H9 (cell line): ENCODE results near the gene OPN5. TPM values are rescaled to one million over a fixed set of nuclear protein-coding genes. Genes with fewer than 3 reads are reported as not detected.

ENCODE experiments used
- DNase-seq: peaks from one replicate; pipeline ENCODE4 v3.0.0-alpha.2; 2017
- H2AFZ ChIP-seq: one replicate; pipeline ENCODE4 v1.6.1; 2013; ENCODE audit warnings: mild to moderate bottlenecking, low read length, control low read depth, moderate library complexity
- H2AK5ac ChIP-seq: 2 replicates; pipeline ENCODE4 v1.6.1; 2013; ENCODE audit warnings: low read length, control low read depth, mixed read lengths; ENCODE audit not compliant: insufficient read length
- H2BK120ac ChIP-seq: one replicate; pipeline ENCODE4 v1.6.1; 2013; ENCODE audit warnings: low read depth, mild to moderate bottlenecking, low read length, control low read depth, inconsistent platforms; ENCODE audit not compliant: poor library complexity, severe bottlenecking
- H2BK12ac ChIP-seq: 2 replicates; pipeline ENCODE4 v1.6.1; 2013; ENCODE audit warnings: low read length, control low read depth, mixed read lengths, low read depth; ENCODE audit not compliant: insufficient read length
- H2BK15ac ChIP-seq: 2 replicates; pipeline ENCODE4 v1.6.1; 2013; ENCODE audit warnings: low read depth, low read length, control low read depth
- H2BK20ac ChIP-seq: one replicate; pipeline ENCODE4 v1.6.1; 2013; ENCODE audit warnings: low read depth, mild to moderate bottlenecking, low read length, control low read depth, inconsistent platforms; ENCODE audit not compliant: poor library complexity, severe bottlenecking
- H2BK5ac ChIP-seq: 2 replicates; pipeline ENCODE4 v1.6.1; 2013; ENCODE audit warnings: low read length, control low read depth, mixed read lengths; ENCODE audit not compliant: insufficient read length
- H3K14ac ChIP-seq: 2 replicates; pipeline ENCODE4 v1.6.1; 2013; ENCODE audit warnings: low read length, control low read depth; ENCODE audit not compliant: insufficient read depth
- H3K18ac ChIP-seq: 2 replicates; pipeline ENCODE4 v1.6.1; 2013; ENCODE audit warnings: low read depth, mild to moderate bottlenecking, mixed read lengths, low read length, control low read depth; ENCODE audit not compliant: insufficient read length
- H3K23ac ChIP-seq: 2 replicates; pipeline ENCODE4 v1.6.1; 2013; ENCODE audit warnings: low read length, control low read depth, mixed read lengths, low read depth; ENCODE audit not compliant: insufficient read length
- H3K23me2 ChIP-seq: 2 replicates; pipeline ENCODE4 v1.6.1; 2013; ENCODE audit warnings: low read depth, mild to moderate bottlenecking, mixed read lengths, low read length, control low read depth; ENCODE audit not compliant: insufficient read length, poor library complexity, severe bottlenecking
- H3K27ac ChIP-seq: 2 replicates; pipeline ENCODE4 v1.5.1; 2013; ENCODE audit warnings: low read length, control low read depth, mixed read lengths, low read depth; ENCODE audit not compliant: insufficient read length
- H3K27me3 ChIP-seq: 2 replicates; pipeline ENCODE4 v1.6.1; 2013; ENCODE audit warnings: low read length, control low read depth, inconsistent platforms; ENCODE audit not compliant: insufficient read depth
- H3K4ac ChIP-seq: 2 replicates; pipeline ENCODE4 v1.6.1; 2013; ENCODE audit warnings: low read depth, mild to moderate bottlenecking, control low read depth, inconsistent platforms, low read length, moderate library complexity
- H3K4me1 ChIP-seq: 2 replicates; pipeline ENCODE4 v1.6.1; 2013; ENCODE audit warnings: low read length, control low read depth, inconsistent platforms; ENCODE audit not compliant: insufficient read depth
- H3K4me2 ChIP-seq: 2 replicates; pipeline ENCODE4 v1.6.1; 2013; ENCODE audit warnings: low read length, control low read depth, mixed read lengths; ENCODE audit not compliant: insufficient read length, insufficient read depth
- H3K56ac ChIP-seq: 2 replicates; pipeline ENCODE4 v1.6.1; 2013; ENCODE audit warnings: low read depth, mild to moderate bottlenecking, mixed read lengths, low read length, control low read depth; ENCODE audit not compliant: insufficient read length
- H3K79me1 ChIP-seq: 2 replicates; pipeline ENCODE4 v1.6.1; 2013; ENCODE audit warnings: low read depth, mild to moderate bottlenecking, moderate library complexity, low read length, control low read depth, inconsistent platforms; ENCODE audit not compliant: insufficient read depth, poor library complexity, severe bottlenecking
- H3K79me2 ChIP-seq: 2 replicates; pipeline ENCODE4 v1.6.1; 2013; ENCODE audit warnings: low read length, control low read depth, inconsistent platforms; ENCODE audit not compliant: insufficient read depth
- H3K9ac ChIP-seq: 2 replicates; pipeline ENCODE4 v1.6.1; 2013; ENCODE audit warnings: low read length, control low read depth, mixed read lengths; ENCODE audit not compliant: insufficient read length; ENCODE audit errors: extremely low read depth
- H3K9me3 ChIP-seq: one replicate; pipeline ENCODE4 v1.6.1; 2013; ENCODE audit warnings: low read depth, low read length, inconsistent platforms; ENCODE audit not compliant: control insufficient read depth
- H3T11ph ChIP-seq: one replicate; pipeline ENCODE4 v1.6.1; 2013; ENCODE audit warnings: mild to moderate bottlenecking, low read length, control low read depth, inconsistent platforms
- H4K20me1 ChIP-seq: one replicate; pipeline ENCODE4 v1.6.1; 2013; ENCODE audit not compliant: control insufficient read depth, insufficient read length, insufficient read depth
- H4K5ac ChIP-seq: 2 replicates; pipeline ENCODE4 v1.6.1; 2013; ENCODE audit warnings: low read depth, mild to moderate bottlenecking, mixed read lengths, low read length, control low read depth; ENCODE audit not compliant: insufficient read length
- H4K8ac ChIP-seq: replicated peaks from 2 replicates; pipeline ENCODE4 v1.6.1; 2013; ENCODE audit warnings: low read length, control low read depth, mixed read lengths, low read depth; ENCODE audit not compliant: insufficient read length
- H4K91ac ChIP-seq: 2 replicates; pipeline ENCODE4 v1.6.1; 2013; ENCODE audit warnings: low read depth, mild to moderate bottlenecking, moderate library complexity, mixed read lengths, low read length, control low read depth; ENCODE audit not compliant: insufficient read length
- H3K27ac Mint-ChIP-seq, 3 experiments: 2 replicates in 2 of 3; 3 replicates in 1 of 3; pipeline ENCODE4 v1.8.0; 2020 to 2021; ENCODE audit warnings: mixed read lengths in 3 of 3, mild to moderate bottlenecking in 1 of 3, moderate library complexity in 1 of 3
- H3K27me3 Mint-ChIP-seq: 2 replicates; pipeline ENCODE4 v1.8.0; 2021; ENCODE audit warnings: low read depth, mild to moderate bottlenecking, moderate library complexity, mixed read lengths
- H3K36me3 Mint-ChIP-seq, 3 experiments: 2 replicates in 2 of 3; 3 replicates in 1 of 3; pipeline ENCODE4 v1.8.0; 2020 to 2021; ENCODE audit warnings: low read depth in 3 of 3, mixed read lengths in 3 of 3; ENCODE audit not compliant: insufficient read depth in 1 of 3
- H3K4me1 Mint-ChIP-seq, 2 experiments: 2 replicates each; pipeline ENCODE4 v1.8.0; 2020; ENCODE audit warnings: mixed read lengths in 2 of 2
- H3K4me3 Mint-ChIP-seq, 2 experiments: 2 replicates in 1 of 2; 3 replicates in 1 of 2; pipeline ENCODE4 v1.8.0; 2020 to 2021; ENCODE audit warnings: mild to moderate bottlenecking in 2 of 2, mixed read lengths in 2 of 2, moderate library complexity in 1 of 2
- H3K9me3 Mint-ChIP-seq, 2 experiments: 2 replicates in 1 of 2; 3 replicates in 1 of 2; pipeline ENCODE4 v1.8.0; 2020; ENCODE audit warnings: mild to moderate bottlenecking in 2 of 2, mixed read lengths in 2 of 2, moderate library complexity in 1 of 2
- CTCF ChIP-seq: fragments of 200-600 bp; sonication (generic); conservative IDR thresholded peaks from 3 replicates; pipeline ENCODE4 v1.8.0; 2021; ENCODE audit warnings: antibody characterized with exemption, mild to moderate bottlenecking
- WGBS: extraction: QIAGEN DNeasy Blood & Tissue Kit; methylation state at CpG from one replicate; pipeline ENCODE4 v1.1.7; 2013; ENCODE audit warnings: missing lambda C conversion rate, low lambda C conversion rate, mixed read lengths; ENCODE audit not compliant: insufficient read length; ENCODE audit errors: extremely low coverage; 5-methylcytosine and 5-hydroxymethylcytosine counted together
- total RNA-seq: library from RNA; stranded (reverse); gene quantifications from 2 replicates; pipeline ENCODE4 v1.2.1, GENCODE V29; 2021

Gene OPN5
- total RNA-seq, 1 experiment from 2014 or later, result not detected

DNA sequence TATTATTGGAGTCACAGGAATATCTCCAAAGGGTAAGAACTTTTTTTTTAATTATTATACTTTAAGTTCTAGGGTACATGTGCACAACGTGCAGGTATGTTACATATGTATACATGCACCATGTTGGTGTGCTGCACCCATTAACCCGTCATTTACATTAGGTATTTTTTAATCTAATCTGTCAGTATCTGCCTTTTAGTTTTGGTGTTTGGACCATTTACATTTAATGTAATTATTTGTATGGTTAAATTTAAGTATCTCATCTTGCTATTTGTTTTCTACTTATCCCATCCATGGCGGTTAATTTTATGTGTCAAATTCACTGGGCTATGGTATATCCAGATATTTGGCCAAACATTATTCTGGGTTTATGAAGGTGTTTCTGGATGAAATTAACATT lies 15.4 kb upstream of the OPN5 start:
- H2BK12ac ChIP-seq, result no peak overlapping the region
- H2BK20ac ChIP-seq, result no peak overlapping the region
- no peak for TF ChIP-seq CTCF
- H3K36me3 Mint-ChIP-seq, result peaks cover 0 to 4% (median 2%) of the 10 kb centered on the region in 3 experiments; a peak in 3 of 7 replicates
- no peak overlapping the region for H3K9ac ChIP-seq
- no peaks in the 10 kb centered on the region for H3K4me1 ChIP-seq
- no peak overlapping the region for H3K27ac Mint-ChIP-seq
- no peak overlapping the region for H3K14ac ChIP-seq
- no peak overlapping the region for H3K18ac ChIP-seq
- no peaks in the 10 kb centered on the region for H3K9me3 ChIP-seq
- no peak overlapping the region for H3K23ac ChIP-seq
- H4K91ac ChIP-seq, result no peak overlapping the region
- H4K5ac ChIP-seq, result no peak overlapping the region
- H3K4me2 ChIP-seq, result no peak overlapping the region
- H2BK120ac ChIP-seq, result no peak overlapping the region
- no peak overlapping the region for H3T11ph ChIP-seq
- H3K79me1 ChIP-seq, result no peaks in the 10 kb centered on the region
- no peak overlapping the region for H2AK5ac ChIP-seq
- no peaks in the 10 kb centered on the region for H3K79me2 ChIP-seq
- no peak overlapping the region for H2AFZ ChIP-seq
- no peak overlapping the region for H4K8ac ChIP-seq
- no peak overlapping the region for H2BK15ac ChIP-seq
- H4K20me1 ChIP-seq, result no peaks in the 10 kb centered on the region
- no peaks in the 10 kb centered on the region for H3K4me1 Mint-ChIP-seq
- H3K9me3 Mint-ChIP-seq, result peaks cover 5 to 6% of the 10 kb centered on the region in 2 experiments; a peak in 4 of 5 replicates
- H3K4ac ChIP-seq, result no peak overlapping the region
- no peak overlapping the region for H2BK5ac ChIP-seq
- no peak overlapping the region for H3K4me3 Mint-ChIP-seq
- H3K27me3 ChIP-seq, result no peaks in the 10 kb centered on the region
- H3K56ac ChIP-seq, result no peak overlapping the region
- no peaks in the 10 kb centered on the region for H3K27me3 Mint-ChIP-seq
- WGBS, result no CpG with 5 or more reads among the region's 3 CpGs
- DNase-seq, result no peak
- no peak overlapping the region for H3K27ac ChIP-seq
- no peaks in the 10 kb centered on the region for H3K23me2 ChIP-seq
